HepG2 (cell line): ENCODE data around the gene IER5L. TPM values are rescaled to one million over a fixed set of nuclear protein-coding genes. Genes with fewer than 3 reads are reported as not detected.

Experiments used
- ATAC-seq: fragments of 200-7000 bp; cut with Tn5 transposase; 3 replicates; pipeline ENCODE4 v1.9.1; 2020; ENCODE audit warnings: mild to moderate bottlenecking, moderate library complexity
- BruUV-seq: library from RNA; stranded (reverse); fragments of 400-500 nt; replicated peaks from 2 replicates; lab custom pipeline; 2021; lab: Mats Ljungman, UMichigan
- CTCF ChIA-PET: fragments of 300-600 bp; formaldehyde crosslinking; extraction: SDS; loops from one replicate; lab custom pipeline; 2021; ENCODE audit warnings: low total read pairs, inconsistent platforms, low intra/inter-chr PET ratio; lab: Yijun Ruan, JAX
- POLR2A ChIA-PET: fragments of 350-600 bp; sonication (Branson Sonifier 250); formaldehyde crosslinking; loops from one replicate; lab custom pipeline; 2020; ENCODE audit warnings: antibody characterized with exemption, inconsistent platforms; lab: Yijun Ruan, JAX
- DNase-seq: peaks from one replicate; pipeline ENCODE4 v3.0.0-alpha.2; 2015; ENCODE audit warnings: low spot score
- FAIRE-seq: peaks from 3 replicates; lab custom pipeline; 2011; peaks lifted over from hg19 to GRCh38; lab: Jason Lieb, UNC
- H2AFZ ChIP-seq: one replicate; pipeline ENCODE4 v1.6.1; 2011; ENCODE audit warnings: low read length, inconsistent platforms
- H3K27ac ChIP-seq: fragments of 300-600 bp; 3 replicates; pipeline ENCODE4 v1.8.0; 2011; ENCODE audit warnings: mixed run types, mild to moderate bottlenecking, mixed read lengths, low read length, inconsistent platforms; ENCODE audit not compliant: insufficient read depth; ENCODE audit errors: extremely low read length
- H3K27me3 ChIP-seq, 2 experiments: fragments of 200-600 bp in 1 of 2; 2 replicates in 1 of 2; 3 replicates in 1 of 2; pipeline versions ENCODE4 v1.6.0 to v1.8.0; 2011; ENCODE audit warnings: low read length in 2 of 2, mild to moderate bottlenecking in 2 of 2, moderate library complexity in 2 of 2, inconsistent platforms in 1 of 2; ENCODE audit not compliant: insufficient read depth in 2 of 2, control insufficient read depth in 1 of 2
- H3K36me3 ChIP-seq, 2 experiments: fragments of 200-600 bp in 1 of 2; replicated peaks in 1 of 2; 2 replicates in 1 of 2; 3 replicates in 1 of 2; pipeline versions ENCODE4 v1.5.1 to v1.8.0; 2011; ENCODE audit warnings: low read length in 2 of 2, inconsistent platforms in 1 of 2; ENCODE audit not compliant: insufficient read depth in 2 of 2, control insufficient read depth in 1 of 2
- H3K4me1 ChIP-seq: 2 replicates; pipeline ENCODE4 v1.5.1; 2012; ENCODE audit warnings: low read length, inconsistent platforms; ENCODE audit not compliant: insufficient read depth
- H3K4me2 ChIP-seq: 2 replicates; pipeline ENCODE4 v1.6.0; 2011; ENCODE audit warnings: low read depth, low read length, inconsistent platforms
- H3K4me3 ChIP-seq, 3 experiments: fragments of 200-600 bp in 1 of 3; sonication (generic), shearing (Covaris generic) in 1 of 3; replicated peaks in 1 of 3; 2 replicates each; pipeline ENCODE4 v1.5.1; 2011 to 2016; ENCODE audit warnings: low read length in 3 of 3, inconsistent platforms in 2 of 3, low read depth in 2 of 3, mild to moderate bottlenecking in 2 of 3, control low read depth in 1 of 3, mixed read lengths in 1 of 3; ENCODE audit not compliant: insufficient read depth in 1 of 3
- H3K79me2 ChIP-seq: one replicate; pipeline ENCODE4 v1.6.1; 2011; ENCODE audit warnings: low read length, inconsistent platforms; ENCODE audit not compliant: insufficient read depth
- H3K9ac ChIP-seq: 2 replicates; pipeline ENCODE4 v1.6.0; 2011; ENCODE audit warnings: mild to moderate bottlenecking, low read depth, low read length, inconsistent platforms; ENCODE audit not compliant: insufficient read depth
- H3K9me3 ChIP-seq: 2 replicates; pipeline ENCODE4 v1.5.1; 2012; ENCODE audit warnings: mild to moderate bottlenecking, low read length
- H4K20me1 ChIP-seq: 2 replicates; pipeline ENCODE4 v1.6.0; 2011; ENCODE audit warnings: inconsistent platforms, mild to moderate bottlenecking, low read length, moderate library complexity; ENCODE audit not compliant: insufficient read depth
- CHCHD3 ChIP-seq: sonication (generic); formaldehyde crosslinking; IDR thresholded peaks from 2 replicates; pipeline ENCODE4 v1.8.0; 2022; ENCODE audit warnings: mild to moderate bottlenecking, missing genetic modification reagents, moderate library complexity
- EED ChIP-seq: sonication (generic); formaldehyde crosslinking; IDR thresholded peaks from 2 replicates; pipeline ENCODE4 v1.5.0; 2020; ENCODE audit warnings: mild to moderate bottlenecking, missing genetic modification reagents
- ELF1 ChIP-seq: sonication (generic); formaldehyde crosslinking; IDR thresholded peaks from 2 replicates; pipeline ENCODE4 v1.4.0; 2020; ENCODE audit warnings: missing genetic modification reagents
- KDM4B ChIP-seq: sonication (generic); formaldehyde crosslinking; IDR thresholded peaks from 2 replicates; pipeline ENCODE4 v1.4.0; 2020; ENCODE audit warnings: missing genetic modification reagents
- MEIS1 ChIP-seq: sonication (generic); formaldehyde crosslinking; IDR thresholded peaks from 2 replicates; pipeline ENCODE4 v1.9.0; 2021; ENCODE audit warnings: mild to moderate bottlenecking, missing genetic modification reagents, moderate library complexity, borderline replicate concordance
- POLR2A ChIP-seq, 2 experiments: IDR thresholded peaks; 2 replicates each; pipeline ENCODE4 v1.6.1; 2011; ENCODE audit warnings: low read depth in 2 of 2, low read length in 2 of 2, mild to moderate bottlenecking in 1 of 2, moderate library complexity in 1 of 2; ENCODE audit not compliant: insufficient read depth in 1 of 2
- SRSF1 ChIP-seq: fragments of 200-400 bp; formaldehyde crosslinking; optimal IDR thresholded peaks from 2 replicates; pipeline ENCODE3; 2017; ENCODE audit warnings: mild to moderate bottlenecking, low read depth, low read length, moderate library complexity
- SRSF4 ChIP-seq: fragments of 200-400 bp; formaldehyde crosslinking; IDR thresholded peaks from one replicate; pipeline ENCODE4 v1.6.1; 2018; ENCODE audit warnings: mild to moderate bottlenecking, low read depth, low read length, moderate library complexity; ENCODE audit not compliant: poor library complexity, severe bottlenecking
- ZNF24 ChIP-seq: fragments of 450-650 bp; IDR thresholded peaks from 2 replicates; pipeline ENCODE4 v1.6.1; 2017; ENCODE audit warnings: antibody characterized with exemption, mild to moderate bottlenecking
- ZNF274 ChIP-seq: sonication (generic); formaldehyde crosslinking; IDR thresholded peaks from 2 replicates; pipeline ENCODE4 v1.5.1; 2020; ENCODE audit warnings: mild to moderate bottlenecking, missing genetic modification reagents
- ZNF616 ChIP-seq: sonication (generic); formaldehyde crosslinking; IDR thresholded peaks from 2 replicates; pipeline ENCODE4 v1.5.0; 2020; ENCODE audit warnings: low read depth, mild to moderate bottlenecking, missing genetic modification reagents
- ZNF776 ChIP-seq: sonication (generic); formaldehyde crosslinking; IDR thresholded peaks from 2 replicates; pipeline ENCODE4 v1.4.0; 2020; ENCODE audit warnings: mild to moderate bottlenecking, missing genetic modification reagents
- ZNF816 ChIP-seq: sonication (generic); formaldehyde crosslinking; IDR thresholded peaks from 2 replicates; pipeline ENCODE4 v1.8.0; 2022; ENCODE audit warnings: missing genetic modification reagents, mild to moderate bottlenecking, borderline replicate concordance
- WGBS: methylation state at CpG from one replicate; pipeline ENCODE4 v1.1.6; 2017; ENCODE audit warnings: low lambda C conversion rate; 5-methylcytosine and 5-hydroxymethylcytosine counted together
- in situ Hi-C: cut with HindIII; loops from 2 replicates; pipeline ENCODE4 v1.10.0; 2017; ENCODE audit warnings: low pct_unique_long_range_greater_than_20kb; ENCODE audit not compliant: extremely low pct_ligation_motif_present
- intact Hi-C: fragments of 100-400 bp; cut with micrococcal nuclease; formaldehyde crosslinking; loops from one replicate; pipeline ENCODE4 v1.10.0; 2022; ENCODE audit not compliant: unreplicated experiment
- polyA plus RNA-seq, 8 experiments: library from polyadenylated mRNA; depleted of rRNA in 3 of 8; stranded (reverse) in 7 of 8; unstranded in 1 of 8; fragments of >200 nt; fragmentation: Illumina TruSeq in 4 of 8; extraction: Trizol in 4 of 8; gene quantifications; 2 replicates each; pipeline versions ENCODE4 v1.2.1 to v1.2.3, GENCODE V29; 2011 to 2016; ENCODE audit warnings: low read depth in 4 of 8, missing spikeins in 1 of 8, mixed read lengths in 1 of 8; ENCODE audit not compliant: insufficient read depth in 1 of 8
- total RNA-seq, 5 experiments: library from RNA; depleted of rRNA; stranded (reverse); fragments of >200 nt; fragmentation: Illumina TruSeq; extraction: Trizol; gene quantifications; 2 replicates each; pipeline ENCODE4 v1.2.3, GENCODE V29; 2016; ENCODE audit warnings: low read depth in 1 of 5
- TF ChIP-seq, protein P1 (sequence below): sonication (generic); formaldehyde crosslinking; IDR thresholded peaks from 2 replicates; pipeline ENCODE4 v1.4.0; 2020; ENCODE audit warnings: mild to moderate bottlenecking, low read depth, missing genetic modification reagents
- TF ChIP-seq, protein P2 (sequence below): sonication (generic); formaldehyde crosslinking; IDR thresholded peaks from 2 replicates; pipeline ENCODE4 v1.5.0; 2020; ENCODE audit warnings: mild to moderate bottlenecking, missing genetic modification reagents, borderline replicate concordance

Gene IER5L
- total and polyA plus RNA-seq, 2 of the 13 experiments (the other 11 are each of a cell fraction or from before 2014, with no cell fraction given) = 1.8 to 3.3 TPM

DNA sequence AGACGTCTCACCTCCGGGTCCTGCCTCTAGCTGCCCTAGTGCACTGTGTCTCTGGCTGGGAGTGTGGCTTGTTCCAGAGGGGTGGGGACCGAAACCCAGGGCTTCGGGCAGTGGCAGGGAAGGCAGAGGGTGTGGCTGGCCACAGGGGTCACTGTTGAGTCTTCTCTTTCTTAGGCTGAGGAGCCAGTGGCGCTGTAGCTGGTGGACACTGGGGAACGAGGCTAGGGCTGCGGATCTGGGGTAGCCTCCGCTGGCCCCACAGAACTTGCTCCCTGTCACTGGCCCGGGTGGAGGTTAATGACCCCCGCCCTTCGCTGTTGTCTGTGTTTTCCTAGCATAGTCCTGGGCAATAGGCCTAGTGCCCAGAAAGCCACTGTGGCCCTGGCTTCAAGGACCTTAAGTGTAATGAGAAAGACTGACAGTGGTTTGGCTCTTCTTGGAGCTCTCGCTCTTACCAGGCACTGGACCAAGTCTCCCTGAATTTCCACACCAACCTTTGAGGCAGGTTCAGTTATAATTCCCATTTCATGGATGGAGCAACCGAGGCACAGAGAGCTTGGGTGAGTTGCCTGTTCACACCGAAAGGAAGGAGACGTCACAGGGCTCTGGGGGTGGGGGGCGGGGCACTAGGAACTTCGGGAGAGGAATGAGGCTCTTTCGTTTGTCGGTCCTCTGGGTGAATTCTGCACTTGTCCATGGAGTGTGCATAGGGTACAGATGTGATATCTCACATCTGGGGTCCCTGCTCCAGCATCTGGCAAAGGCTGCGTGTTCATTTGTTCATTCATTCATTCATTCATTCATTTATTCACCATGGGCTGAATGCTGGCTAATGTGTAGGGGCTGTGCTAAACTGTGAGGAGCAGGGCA is 4.8 kb upstream of the IER5L start:
- ATAC-seq = peak; percentile 69
- FAIRE-seq = peak; percentile 60
- WGBS = 32% methylated on average over 9 of the region's 20 CpGs
- peak overlapping the region; percentile 37; the same call in 1 of the 2 replicates for H3K4me2 ChIP-seq
- BruUV-seq = no TSS peak
- no peaks in the 10 kb centered on the region for H3K79me2 ChIP-seq
- peak overlapping the region in 1 of 3 experiments; percentile 11; a peak in 1 of 6 replicates for H3K4me3 ChIP-seq
- no peak overlapping the region for H2AFZ ChIP-seq
- no peaks in the 10 kb centered on the region for H3K36me3 ChIP-seq
- DNase-seq = peak; percentile 62
- in situ Hi-C loops (no loop called here), intact Hi-C loops (no loop called here)
- no peaks in the 10 kb centered on the region for H3K9me3 ChIP-seq
- H3K4me1 ChIP-seq = peaks cover 54% of the 10 kb centered on the region
- H3K27ac ChIP-seq = no peak overlapping the region
- H4K20me1 ChIP-seq = peaks cover 2% of the 10 kb centered on the region; the same call in 1 of the 2 replicates
- POLR2A ChIA-PET = interaction anchor here (1.2 to 1.5 kb wide), 3 partner anchors 21 to 443 kb away, joined by 3 read pairs; partner anchors contain the start of gene NTMT1
- H3K9ac ChIP-seq = no peak overlapping the region
- peaks cover 3 to 27% of the 10 kb centered on the region in 2 experiments for H3K27me3 ChIP-seq
- CTCF ChIA-PET = interaction anchor here (1.1 to 1.2 kb wide), 2 partner anchors 38 to 428 kb away, joined by 3 to 4 read pairs; no protein-coding TSS in a partner anchor
- TF ChIP-seq ZNF24 (0 out of 2 replicates have a peak, but pooled peaks have one; percentile 57), ZNF616 (CRISPR knock-in tag) (0 out of 2 replicates have a peak, but pooled peaks have one; percentile 37), POLR2A (IDR thresholded peaks at IDR 0.05; ENCODE audit: insufficient read depth in 1 of 2, low read depth in 2 of 2, low read length in 2 of 2) (no peak), ZNF776 (CRISPR knock-in tag) (0 out of 2 replicates have a peak, but pooled peaks have one; percentile 39), SRSF1 (no peak), KDM4B (CRISPR knock-in tag) (no peak), CHCHD3 (CRISPR knock-in tag) (no peak), MEIS1 (no peak), ELF1 (CRISPR knock-in tag) (no peak), ZNF816 (CRISPR knock-in tag) (no peak), EED (CRISPR knock-in tag) (no peak), SRSF4 (no peak), ZNF274 (CRISPR knock-in tag) (peak; percentile 59; the same call in 1 of the 2 replicates)
- TF ChIP-seq, protein P1, sequence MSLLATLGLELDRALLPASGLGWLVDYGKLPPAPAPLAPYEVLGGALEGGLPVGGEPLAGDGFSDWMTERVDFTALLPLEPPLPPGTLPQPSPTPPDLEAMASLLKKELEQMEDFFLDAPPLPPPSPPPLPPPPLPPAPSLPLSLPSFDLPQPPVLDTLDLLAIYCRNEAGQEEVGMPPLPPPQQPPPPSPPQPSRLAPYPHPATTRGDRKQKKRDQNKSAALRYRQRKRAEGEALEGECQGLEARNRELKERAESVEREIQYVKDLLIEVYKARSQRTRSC (CRISPR knock-in tag) = no peak
- TF ChIP-seq, protein P2, sequence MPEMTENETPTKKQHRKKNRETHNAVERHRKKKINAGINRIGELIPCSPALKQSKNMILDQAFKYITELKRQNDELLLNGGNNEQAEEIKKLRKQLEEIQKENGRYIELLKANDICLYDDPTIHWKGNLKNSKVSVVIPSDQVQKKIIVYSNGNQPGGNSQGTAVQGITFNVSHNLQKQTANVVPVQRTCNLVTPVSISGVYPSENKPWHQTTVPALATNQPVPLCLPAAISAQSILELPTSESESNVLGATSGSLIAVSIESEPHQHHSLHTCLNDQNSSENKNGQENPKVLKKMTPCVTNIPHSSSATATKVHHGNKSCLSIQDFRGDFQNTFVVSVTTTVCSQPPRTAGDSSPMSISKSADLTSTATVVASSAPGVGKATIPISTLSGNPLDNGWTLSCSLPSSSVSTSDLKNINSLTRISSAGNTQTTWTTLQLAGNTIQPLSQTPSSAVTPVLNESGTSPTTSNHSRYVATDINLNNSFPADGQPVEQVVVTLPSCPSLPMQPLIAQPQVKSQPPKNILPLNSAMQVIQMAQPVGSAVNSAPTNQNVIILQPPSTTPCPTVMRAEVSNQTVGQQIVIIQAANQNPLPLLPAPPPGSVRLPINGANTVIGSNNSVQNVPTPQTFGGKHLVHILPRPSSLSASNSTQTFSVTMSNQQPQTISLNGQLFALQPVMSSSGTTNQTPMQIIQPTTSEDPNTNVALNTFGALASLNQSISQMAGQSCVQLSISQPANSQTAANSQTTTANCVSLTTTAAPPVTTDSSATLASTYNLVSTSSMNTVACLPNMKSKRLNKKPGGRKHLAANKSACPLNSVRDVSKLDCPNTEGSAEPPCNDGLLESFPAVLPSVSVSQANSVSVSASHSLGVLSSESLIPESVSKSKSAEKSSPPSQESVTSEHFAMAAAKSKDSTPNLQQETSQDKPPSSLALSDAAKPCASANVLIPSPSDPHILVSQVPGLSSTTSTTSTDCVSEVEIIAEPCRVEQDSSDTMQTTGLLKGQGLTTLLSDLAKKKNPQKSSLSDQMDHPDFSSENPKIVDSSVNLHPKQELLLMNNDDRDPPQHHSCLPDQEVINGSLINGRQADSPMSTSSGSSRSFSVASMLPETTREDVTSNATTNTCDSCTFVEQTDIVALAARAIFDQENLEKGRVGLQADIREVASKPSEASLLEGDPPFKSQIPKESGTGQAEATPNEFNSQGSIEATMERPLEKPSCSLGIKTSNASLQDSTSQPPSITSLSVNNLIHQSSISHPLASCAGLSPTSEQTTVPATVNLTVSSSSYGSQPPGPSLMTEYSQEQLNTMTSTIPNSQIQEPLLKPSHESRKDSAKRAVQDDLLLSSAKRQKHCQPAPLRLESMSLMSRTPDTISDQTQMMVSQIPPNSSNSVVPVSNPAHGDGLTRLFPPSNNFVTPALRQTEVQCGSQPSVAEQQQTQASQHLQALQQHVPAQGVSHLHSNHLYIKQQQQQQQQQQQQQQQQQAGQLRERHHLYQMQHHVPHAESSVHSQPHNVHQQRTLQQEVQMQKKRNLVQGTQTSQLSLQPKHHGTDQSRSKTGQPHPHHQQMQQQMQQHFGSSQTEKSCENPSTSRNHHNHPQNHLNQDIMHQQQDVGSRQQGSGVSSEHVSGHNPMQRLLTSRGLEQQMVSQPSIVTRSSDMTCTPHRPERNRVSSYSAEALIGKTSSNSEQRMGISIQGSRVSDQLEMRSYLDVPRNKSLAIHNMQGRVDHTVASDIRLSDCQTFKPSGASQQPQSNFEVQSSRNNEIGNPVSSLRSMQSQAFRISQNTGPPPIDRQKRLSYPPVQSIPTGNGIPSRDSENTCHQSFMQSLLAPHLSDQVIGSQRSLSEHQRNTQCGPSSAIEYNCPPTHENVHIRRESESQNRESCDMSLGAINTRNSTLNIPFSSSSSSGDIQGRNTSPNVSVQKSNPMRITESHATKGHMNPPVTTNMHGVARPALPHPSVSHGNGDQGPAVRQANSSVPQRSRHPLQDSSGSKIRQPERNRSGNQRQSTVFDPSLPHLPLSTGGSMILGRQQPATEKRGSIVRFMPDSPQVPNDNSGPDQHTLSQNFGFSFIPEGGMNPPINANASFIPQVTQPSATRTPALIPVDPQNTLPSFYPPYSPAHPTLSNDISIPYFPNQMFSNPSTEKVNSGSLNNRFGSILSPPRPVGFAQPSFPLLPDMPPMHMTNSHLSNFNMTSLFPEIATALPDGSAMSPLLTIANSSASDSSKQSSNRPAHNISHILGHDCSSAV = no peak
